ENCODE data around the gene GIMAP5. TPM values are rescaled to one million over a fixed set of nuclear protein-coding genes. Genes with fewer than 3 reads are reported as not detected.

Gene GIMAP5
- total RNA-seq, 1 experiment from 2014 or later, result 0.24 TPM

DNA sequence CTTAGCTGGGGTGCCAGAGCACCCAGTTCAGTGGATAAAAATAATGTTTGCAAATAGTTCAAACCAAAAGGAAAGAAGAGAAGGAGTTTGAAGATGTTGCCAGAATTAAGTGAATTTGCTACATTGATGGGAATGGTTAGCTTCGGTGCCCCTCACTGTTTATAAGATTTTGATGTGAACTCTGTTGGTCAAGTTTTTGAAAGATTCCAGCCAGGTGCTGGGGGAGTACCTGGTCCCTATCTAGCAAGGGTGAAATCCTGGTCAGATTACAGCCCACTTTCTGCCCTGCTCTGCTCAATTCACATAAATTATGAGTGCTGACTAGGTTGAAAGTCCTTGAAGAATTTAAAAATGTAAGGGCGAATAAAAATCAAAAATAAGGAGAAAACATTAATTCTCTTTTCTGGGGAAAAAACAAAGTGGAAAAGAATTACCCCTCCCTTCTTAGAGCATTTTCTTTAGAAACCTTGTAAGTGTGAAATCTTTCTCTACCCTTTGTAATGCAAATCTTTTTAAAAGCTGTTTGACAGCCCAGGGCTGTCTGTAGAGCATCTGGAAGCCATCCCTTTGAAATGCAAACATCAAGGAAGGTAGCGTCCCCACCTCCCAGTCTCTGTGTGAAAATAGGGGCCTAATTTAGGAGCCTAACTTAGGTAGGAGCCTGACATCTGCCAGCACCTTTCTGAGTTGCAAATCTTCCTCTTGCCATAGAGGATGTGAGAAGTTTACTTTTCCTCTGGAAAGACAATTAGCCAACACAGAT is 1.4 kb upstream of the GIMAP5 start:
- DNase-seq (ENCODE audit: low spot score) (peak; percentile 60), ATAC-seq (peak; percentile 99)
- Mint-ChIP-seq H3K4me1 (peaks cover 5% of the 10 kb centered on the region; the same call in 1 of the 2 replicates), H3K27me3 (ENCODE audit: low read depth) (peaks cover 100% of the 10 kb centered on the region), H3K4me3 (no peak overlapping the region), H3K9me3 (no peaks in the 10 kb centered on the region), H3K27ac (no peak overlapping the region), H3K36me3 (no peaks in the 10 kb centered on the region)
- ChIA-PET POLR2A (no interaction called here), CTCF (no interaction called here)
- peak; percentile 63; the same call in 1 of the 2 replicates for TF ChIP-seq FOXK1 (CRISPR knock-in tag; IDR thresholded peaks at IDR 0.05)
- TF ChIP-seq ATF3 (CRISPR knock-in tag; conservative IDR thresholded peaks at IDR 0.05), result no peak
- TF ChIP-seq NFE2L1 (CRISPR knock-in tag; IDR thresholded peaks at IDR 0.05), result no peak
- no peak for TF ChIP-seq SMAD3 (CRISPR knock-in tag; IDR thresholded peaks at IDR 0.05; ENCODE audit: borderline replicate concordance)
- no peak for TF ChIP-seq GRHL2 (CRISPR knock-in tag; IDR thresholded peaks at IDR 0.05; ENCODE audit: insufficient replicate concordance, severe bottlenecking)
- TF ChIP-seq, protein P1, sequence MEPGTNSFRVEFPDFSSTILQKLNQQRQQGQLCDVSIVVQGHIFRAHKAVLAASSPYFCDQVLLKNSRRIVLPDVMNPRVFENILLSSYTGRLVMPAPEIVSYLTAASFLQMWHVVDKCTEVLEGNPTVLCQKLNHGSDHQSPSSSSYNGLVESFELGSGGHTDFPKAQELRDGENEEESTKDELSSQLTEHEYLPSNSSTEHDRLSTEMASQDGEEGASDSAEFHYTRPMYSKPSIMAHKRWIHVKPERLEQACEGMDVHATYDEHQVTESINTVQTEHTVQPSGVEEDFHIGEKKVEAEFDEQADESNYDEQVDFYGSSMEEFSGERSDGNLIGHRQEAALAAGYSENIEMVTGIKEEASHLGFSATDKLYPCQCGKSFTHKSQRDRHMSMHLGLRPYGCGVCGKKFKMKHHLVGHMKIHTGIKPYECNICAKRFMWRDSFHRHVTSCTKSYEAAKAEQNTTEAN (CRISPR knock-in tag; IDR thresholded peaks at IDR 0.05), result no peak
- TF ChIP-seq PREB (CRISPR knock-in tag; IDR thresholded peaks at IDR 0.05; ENCODE audit: borderline replicate concordance), result no peak
- no peak for TF ChIP-seq PRDM15 (CRISPR knock-in tag; IDR thresholded peaks at IDR 0.05)
- TF ChIP-seq MAX (CRISPR knock-in tag; IDR thresholded peaks at IDR 0.05), result no peak
- TF ChIP-seq ZNF121 (CRISPR knock-in tag; IDR thresholded peaks at IDR 0.05), result no peak
- TF ChIP-seq ARID4B (CRISPR knock-in tag; IDR thresholded peaks at IDR 0.05; ENCODE audit: borderline replicate concordance), result no peak
- no peak for TF ChIP-seq ZBTB21 (CRISPR knock-in tag; IDR thresholded peaks at IDR 0.05; ENCODE audit: borderline replicate concordance)
- TF ChIP-seq MXD4 (CRISPR knock-in tag; IDR thresholded peaks at IDR 0.05; ENCODE audit: borderline replicate concordance), result no peak
- 0 out of 2 replicates have a peak, but pooled peaks have one; percentile 32 for TF ChIP-seq SMAD4 (CRISPR knock-in tag; IDR thresholded peaks at IDR 0.05)
- TF ChIP-seq, protein P2, sequence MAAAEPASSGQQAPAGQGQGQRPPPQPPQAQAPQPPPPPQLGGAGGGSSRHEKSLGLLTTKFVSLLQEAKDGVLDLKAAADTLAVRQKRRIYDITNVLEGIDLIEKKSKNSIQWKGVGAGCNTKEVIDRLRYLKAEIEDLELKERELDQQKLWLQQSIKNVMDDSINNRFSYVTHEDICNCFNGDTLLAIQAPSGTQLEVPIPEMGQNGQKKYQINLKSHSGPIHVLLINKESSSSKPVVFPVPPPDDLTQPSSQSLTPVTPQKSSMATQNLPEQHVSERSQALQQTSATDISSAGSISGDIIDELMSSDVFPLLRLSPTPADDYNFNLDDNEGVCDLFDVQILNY (CRISPR knock-in tag; IDR thresholded peaks at IDR 0.05), result no peak
- 0 out of 2 replicates have a peak, but pooled peaks have one; percentile 21 for TF ChIP-seq TEAD1 (CRISPR knock-in tag; IDR thresholded peaks at IDR 0.05)
- TF ChIP-seq ESRRA (CRISPR knock-in tag; IDR thresholded peaks at IDR 0.05; ENCODE audit: borderline replicate concordance), result no peak
- TF ChIP-seq, protein P3, sequence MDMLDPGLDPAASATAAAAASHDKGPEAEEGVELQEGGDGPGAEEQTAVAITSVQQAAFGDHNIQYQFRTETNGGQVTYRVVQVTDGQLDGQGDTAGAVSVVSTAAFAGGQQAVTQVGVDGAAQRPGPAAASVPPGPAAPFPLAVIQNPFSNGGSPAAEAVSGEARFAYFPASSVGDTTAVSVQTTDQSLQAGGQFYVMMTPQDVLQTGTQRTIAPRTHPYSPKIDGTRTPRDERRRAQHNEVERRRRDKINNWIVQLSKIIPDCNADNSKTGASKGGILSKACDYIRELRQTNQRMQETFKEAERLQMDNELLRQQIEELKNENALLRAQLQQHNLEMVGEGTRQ (CRISPR knock-in tag; IDR thresholded peaks at IDR 0.05), result no peak
- TF ChIP-seq CREM (CRISPR knock-in tag; IDR thresholded peaks at IDR 0.05), result 0 out of 2 replicates have a peak, but pooled peaks have one; percentile 43
- TF ChIP-seq, protein P4, sequence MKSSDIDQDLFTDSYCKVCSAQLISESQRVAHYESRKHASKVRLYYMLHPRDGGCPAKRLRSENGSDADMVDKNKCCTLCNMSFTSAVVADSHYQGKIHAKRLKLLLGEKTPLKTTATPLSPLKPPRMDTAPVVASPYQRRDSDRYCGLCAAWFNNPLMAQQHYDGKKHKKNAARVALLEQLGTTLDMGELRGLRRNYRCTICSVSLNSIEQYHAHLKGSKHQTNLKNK (CRISPR knock-in tag; IDR thresholded peaks at IDR 0.05), result 0 out of 2 replicates have a peak, but pooled peaks have one; percentile 31
- TF ChIP-seq ZNF416 (CRISPR knock-in tag; IDR thresholded peaks at IDR 0.05), result no peak
